WTC11 (cell line): ENCODE measurements around the gene TLR7. TPM values are rescaled to one million over a fixed set of nuclear protein-coding genes. Genes with fewer than 3 reads are reported as not detected.

Source experiments
- ATAC-seq: fragments of 200-7000 bp; cut with Tn5 transposase; 2 replicates; pipeline ENCODE4 v1.10.0; 2021; ENCODE audit warnings: mild to moderate bottlenecking, moderate library complexity
- CTCF ChIA-PET: fragments of 300-600 bp; sonication (Branson Sonifier 250); formaldehyde crosslinking; loops from one replicate; lab custom pipeline; 2021; ENCODE audit warnings: antibody characterized with exemption; lab: Charles Lee
- POLR2A ChIA-PET: fragments of 350-600 bp; sonication (Branson Sonifier 250); formaldehyde crosslinking; loops from one replicate; lab custom pipeline; 2021; ENCODE audit warnings: antibody characterized with exemption; lab: Charles Lee
- DNase-seq: peaks from one replicate; pipeline ENCODE4 v3.0.0; 2021; ENCODE audit warnings: low spot score
- H3K27ac Mint-ChIP-seq: 2 replicates; pipeline ENCODE4 v1.8.0; 2021; ENCODE audit warnings: mixed read lengths
- H3K27me3 Mint-ChIP-seq: 2 replicates; pipeline ENCODE4 v1.8.0; 2021; ENCODE audit warnings: low read depth, mild to moderate bottlenecking, moderate library complexity, mixed read lengths
- H3K36me3 Mint-ChIP-seq: 2 replicates; pipeline ENCODE4 v1.8.0; 2021; ENCODE audit warnings: mixed read lengths
- H3K4me1 Mint-ChIP-seq: 2 replicates; pipeline ENCODE4 v1.8.0; 2022; ENCODE audit warnings: mixed read lengths
- H3K4me3 Mint-ChIP-seq: 2 replicates; pipeline ENCODE4 v1.8.0; 2021; ENCODE audit warnings: mild to moderate bottlenecking, moderate library complexity, mixed read lengths
- H3K9me3 Mint-ChIP-seq: 2 replicates; pipeline ENCODE4 v1.8.0; 2021; ENCODE audit warnings: mixed read lengths
- ATF2 ChIP-seq: sonication (generic); formaldehyde crosslinking; IDR thresholded peaks from 2 replicates; pipeline ENCODE4 v1.8.1; 2022; ENCODE audit warnings: low read depth, missing genetic modification reagents, borderline replicate concordance
- CDX4 ChIP-seq: fragments of 250-450 bp; sonication (Bioruptor Pico); IDR thresholded peaks from 2 replicates; pipeline ENCODE4 v1.9.0; 2021; ENCODE audit warnings: moderate library complexity, mild to moderate bottlenecking, inconsistent platforms, borderline replicate concordance
- CREM ChIP-seq: sonication (generic); formaldehyde crosslinking; IDR thresholded peaks from 2 replicates; pipeline ENCODE4 v1.8.1; 2022; ENCODE audit warnings: mild to moderate bottlenecking, missing genetic modification reagents, moderate library complexity
- CTCF ChIP-seq: fragments of 200-600 bp; IDR thresholded peaks from 2 replicates; pipeline ENCODE4 v1.8.0; 2022; ENCODE audit warnings: antibody characterized with exemption
- ETV6 ChIP-seq: sonication (generic); formaldehyde crosslinking; IDR thresholded peaks from 2 replicates; pipeline ENCODE4 v1.8.1; 2022; ENCODE audit warnings: mild to moderate bottlenecking, missing genetic modification reagents
- GRHL2 ChIP-seq: fragments of 250-450 bp; sonication (Bioruptor Pico); IDR thresholded peaks from 2 replicates; pipeline ENCODE4 v1.8.0; 2022; ENCODE audit warnings: mild to moderate bottlenecking, moderate library complexity; ENCODE audit not compliant: insufficient replicate concordance, severe bottlenecking
- HMGA2 ChIP-seq: fragments of 250-450 bp; sonication (Bioruptor Pico); IDR thresholded peaks from 2 replicates; pipeline ENCODE4 v1.4.0; 2021; ENCODE audit warnings: mild to moderate bottlenecking, moderate library complexity
- NFE2L1 ChIP-seq: sonication (generic); formaldehyde crosslinking; IDR thresholded peaks from 2 replicates; pipeline ENCODE4 v1.8.1; 2023; ENCODE audit warnings: missing genetic modification reagents
- NR1H2 ChIP-seq: sonication (generic); formaldehyde crosslinking; IDR thresholded peaks from 2 replicates; pipeline ENCODE4 v1.9.0; 2021; ENCODE audit warnings: mild to moderate bottlenecking, moderate library complexity, missing genetic modification reagents
- SOX15 ChIP-seq: fragments of 250-450 bp; sonication (Bioruptor Pico); IDR thresholded peaks from 2 replicates; pipeline ENCODE4 v1.9.0; 2021; ENCODE audit warnings: mild to moderate bottlenecking
- STAT6 ChIP-seq: sonication (generic); formaldehyde crosslinking; conservative IDR thresholded peaks from 2 replicates; pipeline ENCODE4 v1.8.1; 2023; ENCODE audit warnings: mild to moderate bottlenecking, low read depth, missing genetic modification reagents, moderate library complexity
- TEAD4 ChIP-seq: sonication (generic); formaldehyde crosslinking; IDR thresholded peaks from 2 replicates; pipeline ENCODE4 v1.8.0; 2022; ENCODE audit warnings: mild to moderate bottlenecking, missing genetic modification reagents
- USF1 ChIP-seq: sonication (generic); formaldehyde crosslinking; IDR thresholded peaks from 2 replicates; pipeline ENCODE4 v1.8.0; 2022; ENCODE audit warnings: mild to moderate bottlenecking, missing genetic modification reagents
- ZBTB43 ChIP-seq: sonication (generic); formaldehyde crosslinking; IDR thresholded peaks from 2 replicates; pipeline ENCODE4 v1.8.1; 2023; ENCODE audit warnings: mild to moderate bottlenecking, missing genetic modification reagents
- ZNF423 ChIP-seq: fragments of 250-450 bp; sonication (Bioruptor Pico); IDR thresholded peaks from 2 replicates; pipeline ENCODE4 v2.1.2; 2022; ENCODE audit warnings: mild to moderate bottlenecking, moderate library complexity
- ZNF532 ChIP-seq: fragments of 250-450 bp; sonication (Bioruptor Pico); IDR thresholded peaks from 2 replicates; pipeline ENCODE4 v1.9.0; 2021; ENCODE audit warnings: mild to moderate bottlenecking, borderline replicate concordance
- total RNA-seq: library from RNA; stranded (reverse); gene quantifications from 3 replicates; pipeline ENCODE4 v1.2.3, GENCODE V29; 2021

TLR7 gene
- total RNA-seq, 1 experiment from 2014 or later: not detected

GRCh38 chrX:12817528-12817927, 49.3 kb upstream of the TLR7 start (continued):
- no peak for TF ChIP-seq ZBTB43 (CRISPR knock-in tag)
- TF ChIP-seq GRHL2 (CRISPR knock-in tag): no peak

GRCh38 chrX:12819222-12819621, 47.6 kb upstream of the TLR7 start:
- H3K36me3 Mint-ChIP-seq: peaks cover 44% of the 10 kb centered on the region
- peak overlapping the region; percentile 33 for H3K27ac Mint-ChIP-seq
- ChIA-PET CTCF (no interaction called here), POLR2A (no interaction called here)
- no peak for ATAC-seq
- H3K9me3 Mint-ChIP-seq: no peaks in the 10 kb centered on the region
- TF ChIP-seq SOX15 (CRISPR knock-in tag) (no peak), ATF2 (CRISPR knock-in tag) (no peak), ETV6 (CRISPR knock-in tag) (no peak), TEAD4 (CRISPR knock-in tag) (no peak), GRHL2 (CRISPR knock-in tag) (no peak), CTCF (no peak), CDX4 (no peak)
- no peaks in the 10 kb centered on the region for H3K27me3 Mint-ChIP-seq
- H3K4me1 Mint-ChIP-seq: peaks cover 1% of the 10 kb centered on the region; the same call in 1 of the 2 replicates
- no peak overlapping the region for H3K4me3 Mint-ChIP-seq
- no peak for DNase-seq

- H3K4me1 Mint-ChIP-seq: no peaks in the 10 kb centered on the region
- peaks cover 53% of the 10 kb centered on the region for H3K36me3 Mint-ChIP-seq
- DNase-seq: no peak
- no peaks in the 10 kb centered on the region for H3K9me3 Mint-ChIP-seq
- ChIA-PET POLR2A (no interaction called here), CTCF (no interaction called here)
- no peak overlapping the region for H3K27ac Mint-ChIP-seq
- no peaks in the 10 kb centered on the region for H3K27me3 Mint-ChIP-seq
- no peak for ATAC-seq
- H3K4me3 Mint-ChIP-seq: no peak overlapping the region
- no peak for TF ChIP-seq ZNF532
- TF ChIP-seq CREM: no peak
- no peak for TF ChIP-seq NFE2L1 (CRISPR knock-in tag)
- no peak for TF ChIP-seq STAT6 (CRISPR knock-in tag)
- no peak for TF ChIP-seq ZNF423 (CRISPR knock-in tag)
- no peak for TF ChIP-seq NR1H2
- no peak for TF ChIP-seq USF1 (CRISPR knock-in tag)
- no peak for TF ChIP-seq HMGA2
Observed at GRCh38 chrX:12820737-12821136, 46.1 kb upstream of the TLR7 start.
